T-helper 1 cell treated with Interleukin-12 subunit alpha and Interleukin-12 subunit beta and Interleukin-4 antibody, amounts not matched to agents 30 μg/mL and 1 μg/mL, for 36 hours (primary cell): ENCODE results near the gene OPRM1.

ENCODE experiments used
- H3K27ac Mint-ChIP-seq: one replicate; pipeline ENCODE4 v1.8.0; 2021; ENCODE audit warnings: mild to moderate bottlenecking, mixed read lengths
- H3K27me3 Mint-ChIP-seq: one replicate; pipeline ENCODE4 v1.8.0; 2021; ENCODE audit warnings: low read depth, mixed read lengths
- H3K36me3 Mint-ChIP-seq: one replicate; pipeline ENCODE4 v1.8.0; 2021; ENCODE audit warnings: low read depth, mixed read lengths
- H3K4me1 Mint-ChIP-seq: one replicate; pipeline ENCODE4 v1.8.0; 2021; ENCODE audit warnings: low read depth, mixed read lengths
- H3K4me3 Mint-ChIP-seq: one replicate; pipeline ENCODE4 v1.8.0; 2021; ENCODE audit warnings: mild to moderate bottlenecking, moderate library complexity, mixed read lengths
- H3K9me3 Mint-ChIP-seq: one replicate; pipeline ENCODE4 v1.8.0; 2021; ENCODE audit warnings: mixed read lengths

OPRM1 gene

GRCh38 chr6:154039231-154039842 is at the start of gene OPRM1:
OPRM1 (plus strand) TSS chr6:154039240; CDS start chr6:154039545, 305 bp downstream.
- Mint-ChIP-seq H3K27me3 (peaks cover 11% of the 10 kb centered on the region), H3K27ac (no peak within 1 kb of the TSS), H3K4me1 (no peaks in the 10 kb centered on the region), H3K36me3 (no peaks in the 10 kb centered on the region), H3K9me3 (no peaks in the 10 kb centered on the region), H3K4me3 (no peak within 1 kb of the TSS)

GRCh38 chr6:153989989-153990388 is 49.1 kb upstream of the OPRM1 start:
- H3K27ac Mint-ChIP-seq, result no peak overlapping the region
- H3K4me1 Mint-ChIP-seq, result no peaks in the 10 kb centered on the region
- H3K36me3 Mint-ChIP-seq, result no peaks in the 10 kb centered on the region
- H3K9me3 Mint-ChIP-seq, result no peaks in the 10 kb centered on the region
- no peak overlapping the region for H3K4me3 Mint-ChIP-seq
- no peaks in the 10 kb centered on the region for H3K27me3 Mint-ChIP-seq

GRCh38 chr6:153994004-153994403 is 45.0 kb upstream of the OPRM1 start:
- no peaks in the 10 kb centered on the region for H3K36me3 Mint-ChIP-seq
- H3K4me1 Mint-ChIP-seq, result no peaks in the 10 kb centered on the region

GRCh38 chr6:153994811-153995210 is 44.2 kb upstream of the OPRM1 start:
- Mint-ChIP-seq H3K9me3 (no peaks in the 10 kb centered on the region), H3K27me3 (no peaks in the 10 kb centered on the region), H3K27ac (no peak overlapping the region), H3K36me3 (no peaks in the 10 kb centered on the region), H3K4me3 (no peak overlapping the region), H3K4me1 (no peaks in the 10 kb centered on the region)

More at GRCh38 chr6:153994004-153994403, 45.0 kb upstream of the OPRM1 start:
- Mint-ChIP-seq H3K9me3 (no peaks in the 10 kb centered on the region), H3K27me3 (no peaks in the 10 kb centered on the region), H3K4me3 (no peak overlapping the region), H3K27ac (no peak overlapping the region)

GRCh38 chr6:153997221-153997620 is 41.8 kb upstream of the OPRM1 start:
- Mint-ChIP-seq H3K27ac (no peak overlapping the region), H3K4me1 (no peaks in the 10 kb centered on the region), H3K36me3 (no peaks in the 10 kb centered on the region), H3K9me3 (no peaks in the 10 kb centered on the region), H3K4me3 (no peak overlapping the region), H3K27me3 (no peaks in the 10 kb centered on the region)

- no peak overlapping the region for H3K4me3 Mint-ChIP-seq
- H3K27ac Mint-ChIP-seq, result no peak overlapping the region
- H3K4me1 Mint-ChIP-seq, result no peaks in the 10 kb centered on the region
- no peaks in the 10 kb centered on the region for H3K36me3 Mint-ChIP-seq
- H3K9me3 Mint-ChIP-seq, result no peaks in the 10 kb centered on the region
- no peaks in the 10 kb centered on the region for H3K27me3 Mint-ChIP-seq
Measured at GRCh38 chr6:154001494-154002285, 37.4 kb upstream of the OPRM1 start.

GRCh38 chr6:154002894-154003293 is 36.1 kb upstream of the OPRM1 start:
- no peaks in the 10 kb centered on the region for H3K36me3 Mint-ChIP-seq
- no peak overlapping the region for H3K4me3 Mint-ChIP-seq
- H3K4me1 Mint-ChIP-seq, result no peaks in the 10 kb centered on the region
- no peaks in the 10 kb centered on the region for H3K9me3 Mint-ChIP-seq
- no peaks in the 10 kb centered on the region for H3K27me3 Mint-ChIP-seq
- no peak overlapping the region for H3K27ac Mint-ChIP-seq

- Mint-ChIP-seq H3K4me1 (no peaks in the 10 kb centered on the region), H3K9me3 (no peaks in the 10 kb centered on the region), H3K27ac (no peak overlapping the region), H3K4me3 (no peak overlapping the region), H3K27me3 (no peaks in the 10 kb centered on the region), H3K36me3 (no peaks in the 10 kb centered on the region)
Measured at GRCh38 chr6:154010371-154010770, 28.7 kb upstream of the OPRM1 start.

GRCh38 chr6:154012852-154013251 is 26.2 kb upstream of the OPRM1 start:
- Mint-ChIP-seq H3K9me3 (no peaks in the 10 kb centered on the region), H3K36me3 (no peaks in the 10 kb centered on the region), H3K4me1 (no peaks in the 10 kb centered on the region), H3K4me3 (no peak overlapping the region), H3K27ac (no peak overlapping the region), H3K27me3 (no peaks in the 10 kb centered on the region)

GRCh38 chr6:154017786-154018185 is 21.3 kb upstream of the OPRM1 start:
- no peak overlapping the region for H3K27ac Mint-ChIP-seq
- no peaks in the 10 kb centered on the region for H3K27me3 Mint-ChIP-seq
- no peaks in the 10 kb centered on the region for H3K9me3 Mint-ChIP-seq
- no peaks in the 10 kb centered on the region for H3K4me1 Mint-ChIP-seq
- H3K4me3 Mint-ChIP-seq, result no peak overlapping the region
- H3K36me3 Mint-ChIP-seq, result no peaks in the 10 kb centered on the region

GRCh38 chr6:154030646-154031045 is 8.4 kb upstream of the OPRM1 start:
- H3K4me1 Mint-ChIP-seq, result no peaks in the 10 kb centered on the region
- no peak overlapping the region for H3K27ac Mint-ChIP-seq
- no peaks in the 10 kb centered on the region for H3K9me3 Mint-ChIP-seq
- H3K27me3 Mint-ChIP-seq, result no peaks in the 10 kb centered on the region
- H3K36me3 Mint-ChIP-seq, result no peaks in the 10 kb centered on the region
- H3K4me3 Mint-ChIP-seq, result no peak overlapping the region

- peaks cover 11% of the 10 kb centered on the region for H3K27me3 Mint-ChIP-seq
- no peak overlapping the region for H3K27ac Mint-ChIP-seq
- H3K36me3 Mint-ChIP-seq, result no peaks in the 10 kb centered on the region
- no peaks in the 10 kb centered on the region for H3K9me3 Mint-ChIP-seq
- H3K4me1 Mint-ChIP-seq, result no peaks in the 10 kb centered on the region
- no peak overlapping the region for H3K4me3 Mint-ChIP-seq
Measured at GRCh38 chr6:154041001-154041400, 2.0 kb downstream of the OPRM1 start.

- H3K4me3 Mint-ChIP-seq, result no peak overlapping the region
- H3K27me3 Mint-ChIP-seq, result no peaks in the 10 kb centered on the region
- no peaks in the 10 kb centered on the region for H3K36me3 Mint-ChIP-seq
- H3K4me1 Mint-ChIP-seq, result no peaks in the 10 kb centered on the region
- H3K9me3 Mint-ChIP-seq, result no peaks in the 10 kb centered on the region
- H3K27ac Mint-ChIP-seq, result no peak overlapping the region
Measured at GRCh38 chr6:154053141-154053540, 14.1 kb downstream of the OPRM1 start.

- Mint-ChIP-seq H3K27me3 (no peaks in the 10 kb centered on the region), H3K27ac (no peak overlapping the region)
Measured at GRCh38 chr6:154056536-154056935, 17.5 kb downstream of the OPRM1 start.

GRCh38 chr6:154057098-154057497 is 18.1 kb downstream of the OPRM1 start:
- Mint-ChIP-seq H3K4me1 (no peaks in the 10 kb centered on the region), H3K36me3 (no peaks in the 10 kb centered on the region), H3K27me3 (no peaks in the 10 kb centered on the region), H3K9me3 (peaks cover 4% of the 10 kb centered on the region), H3K4me3 (no peak overlapping the region), H3K27ac (no peak overlapping the region)

More at GRCh38 chr6:154056536-154056935, 17.5 kb downstream of the OPRM1 start:
- Mint-ChIP-seq H3K4me3 (no peak overlapping the region), H3K4me1 (no peaks in the 10 kb centered on the region), H3K36me3 (no peaks in the 10 kb centered on the region), H3K9me3 (peaks cover 4% of the 10 kb centered on the region)
